Activated T-cell treated with anti-CD3 and anti-CD28 coated beads, Interleukin-2, amount 50 U/mL, for 24 hours (primary cell): ENCODE data around the gene PIP4K2A.

Source experiments
- DNase-seq: peaks from one replicate; pipeline ENCODE4 v3.0.0-alpha.2; 2020
- H3K27ac Mint-ChIP-seq: 2 replicates; pipeline ENCODE4 v1.8.0; 2020; ENCODE audit warnings: mild to moderate bottlenecking, mixed read lengths
- H3K27me3 Mint-ChIP-seq: 2 replicates; pipeline ENCODE4 v1.8.0; 2020; ENCODE audit warnings: mixed read lengths
- H3K36me3 Mint-ChIP-seq: 2 replicates; pipeline ENCODE4 v1.8.0; 2020; ENCODE audit warnings: low read depth, mixed read lengths
- H3K4me1 Mint-ChIP-seq: 2 replicates; pipeline ENCODE4 v1.8.0; 2020; ENCODE audit warnings: low read depth, mixed read lengths
- H3K4me3 Mint-ChIP-seq: 2 replicates; pipeline ENCODE4 v1.8.0; 2020; ENCODE audit warnings: mild to moderate bottlenecking, moderate library complexity, mixed read lengths
- H3K9me3 Mint-ChIP-seq: 2 replicates; pipeline ENCODE4 v1.8.0; 2020; ENCODE audit warnings: mixed read lengths

The PIP4K2A gene

DNA sequence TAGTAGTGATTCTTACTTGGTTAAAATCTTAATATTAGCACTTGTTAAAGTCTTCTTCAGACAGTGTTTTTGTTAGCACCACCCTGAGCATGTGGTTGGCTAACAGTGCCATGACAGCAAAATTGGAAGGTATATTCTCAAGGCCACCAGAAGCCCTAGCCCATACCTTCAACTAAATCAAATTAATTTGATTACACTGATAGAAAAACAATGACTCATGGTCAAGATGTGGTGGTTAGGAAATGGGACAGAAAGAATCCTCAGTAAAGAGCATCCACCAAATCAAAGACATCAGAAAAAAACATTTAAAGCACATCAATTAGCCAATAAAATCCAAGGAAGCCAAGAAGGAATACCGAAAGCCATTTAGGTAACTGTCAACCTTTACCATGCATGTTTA, 75.5 kb downstream of the PIP4K2A start:
- Mint-ChIP-seq H3K4me1 (peaks cover 89% of the 10 kb centered on the region), H3K9me3 (peaks cover 9% of the 10 kb centered on the region), H3K36me3 (peaks cover 68% of the 10 kb centered on the region), H3K27ac (peak overlapping the region; percentile 46), H3K4me3 (no peak overlapping the region), H3K27me3 (no peaks in the 10 kb centered on the region)
- DNase-seq = no peak

DNA sequence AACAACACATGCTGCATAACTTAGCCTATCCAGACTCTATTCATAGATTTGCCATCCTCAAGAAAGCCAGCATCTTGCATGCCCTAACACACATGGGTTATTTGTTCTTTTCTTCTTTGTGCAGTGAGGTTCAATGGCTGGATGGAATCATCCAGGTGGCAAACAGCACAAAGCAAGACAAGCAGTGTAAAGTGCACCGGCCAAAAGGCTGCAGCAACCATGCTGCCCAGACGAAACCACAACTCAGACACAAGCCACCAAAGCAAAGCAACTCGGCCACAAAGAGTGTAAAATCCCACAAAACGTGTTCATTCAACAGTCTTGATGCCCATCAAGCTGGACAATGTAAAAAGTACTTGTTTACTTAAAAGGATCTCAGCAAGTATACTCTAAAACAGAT, 76.9 kb downstream of the PIP4K2A start:
- H3K4me3 Mint-ChIP-seq = no peak overlapping the region
- H3K9me3 Mint-ChIP-seq = peaks cover 9% of the 10 kb centered on the region
- DNase-seq = no peak
- peaks cover 89% of the 10 kb centered on the region for H3K4me1 Mint-ChIP-seq
- H3K27ac Mint-ChIP-seq = peak overlapping the region; percentile 82
- H3K36me3 Mint-ChIP-seq = peaks cover 74% of the 10 kb centered on the region
- H3K27me3 Mint-ChIP-seq = no peaks in the 10 kb centered on the region

DNA sequence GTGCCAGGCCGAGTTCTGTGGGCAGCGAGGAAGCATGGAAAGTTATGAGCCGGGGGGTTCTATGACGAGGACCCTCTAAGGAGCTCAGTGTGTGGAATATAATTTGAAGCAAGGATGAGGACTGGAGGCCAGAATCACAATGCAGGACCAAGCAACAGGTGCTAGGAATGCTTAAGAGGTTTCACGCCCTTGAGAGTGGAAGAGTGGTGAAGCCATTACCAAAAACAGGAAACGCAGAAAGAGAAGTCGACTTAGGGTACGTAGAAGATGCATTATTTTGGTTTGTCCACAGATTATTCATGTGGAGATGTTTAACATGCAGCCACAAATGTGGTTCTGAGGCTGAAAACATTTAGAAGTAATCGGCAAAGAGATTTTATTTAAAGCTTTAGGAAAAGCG, 78.7 kb downstream of the PIP4K2A start:
- DNase-seq = no peak
- H3K4me1 Mint-ChIP-seq = peaks cover 94% of the 10 kb centered on the region
- H3K9me3 Mint-ChIP-seq = peaks cover 9% of the 10 kb centered on the region
- peaks cover 65% of the 10 kb centered on the region for H3K36me3 Mint-ChIP-seq
- no peak overlapping the region for H3K4me3 Mint-ChIP-seq
- H3K27me3 Mint-ChIP-seq = no peaks in the 10 kb centered on the region
- peak overlapping the region; percentile 87 for H3K27ac Mint-ChIP-seq

DNA sequence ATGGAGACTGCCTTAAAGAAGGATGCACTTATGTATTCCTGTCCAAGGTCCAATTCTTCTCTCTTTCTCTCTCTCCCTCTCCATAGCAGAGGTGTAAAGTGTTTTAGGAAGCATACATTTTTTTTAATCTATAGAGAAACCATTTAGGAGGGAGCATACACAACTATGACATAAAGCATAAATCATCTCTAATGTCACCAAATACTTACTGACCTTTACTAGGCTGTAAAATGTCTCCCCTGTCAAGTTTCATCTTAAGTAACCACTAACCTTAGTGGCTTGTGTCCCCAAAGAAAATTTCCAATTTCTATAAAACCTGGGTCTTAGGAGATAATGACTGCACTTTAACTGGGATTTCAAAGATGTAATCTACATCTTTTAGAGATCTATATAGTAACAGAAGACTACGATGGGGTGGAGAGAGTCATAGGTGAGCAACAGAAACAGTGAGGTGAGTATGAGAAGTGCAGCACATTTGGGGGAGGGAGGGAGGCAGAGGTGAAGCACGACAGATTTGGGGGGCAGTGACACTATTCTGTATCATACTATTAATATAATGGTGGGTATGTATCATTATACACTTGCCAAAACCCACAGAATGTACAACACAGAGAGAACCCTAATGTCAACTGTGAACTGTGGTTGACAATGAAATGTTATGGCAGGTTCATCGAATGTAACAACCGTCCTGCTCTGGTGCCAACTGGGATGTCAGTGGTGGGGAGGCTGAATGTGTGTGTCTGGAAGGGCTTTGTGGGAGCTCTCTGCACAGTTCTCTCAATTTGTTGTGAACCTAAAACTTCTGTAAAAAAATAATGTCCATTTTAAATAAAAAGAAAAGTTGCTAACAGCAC, 79.5 kb downstream of the PIP4K2A start:
- no peak for DNase-seq
- Mint-ChIP-seq H3K4me1 (peaks cover 95% of the 10 kb centered on the region), H3K27ac (peak overlapping the region; percentile 87), H3K36me3 (peaks cover 61% of the 10 kb centered on the region), H3K9me3 (peaks cover 9% of the 10 kb centered on the region), H3K27me3 (no peaks in the 10 kb centered on the region), H3K4me3 (peak overlapping the region; percentile 13)

DNA sequence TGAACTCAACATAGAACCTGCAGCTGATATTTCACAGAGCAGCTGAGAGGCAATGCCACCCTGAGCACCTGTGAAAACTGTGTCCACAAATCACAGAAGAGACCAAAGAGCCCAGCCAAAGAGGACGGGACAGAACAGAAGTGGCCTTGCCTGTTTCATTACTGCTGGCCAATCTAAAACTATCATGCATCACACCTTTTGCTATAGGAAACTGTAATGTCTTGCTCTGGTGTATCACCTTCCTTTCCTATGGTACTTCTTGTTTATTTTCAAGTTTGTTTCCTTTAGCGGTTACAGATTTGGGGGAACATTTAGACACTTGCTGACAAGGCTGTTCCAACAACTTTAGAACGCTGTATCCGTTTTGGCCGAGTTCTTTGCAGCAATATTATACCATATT, 80.3 kb downstream of the PIP4K2A start:
- H3K27me3 Mint-ChIP-seq = no peaks in the 10 kb centered on the region
- no peak for DNase-seq
- H3K9me3 Mint-ChIP-seq = peaks cover 9% of the 10 kb centered on the region
- peaks cover 95% of the 10 kb centered on the region for H3K4me1 Mint-ChIP-seq
- H3K27ac Mint-ChIP-seq = peak overlapping the region; percentile 87
- H3K36me3 Mint-ChIP-seq = peaks cover 59% of the 10 kb centered on the region
- no peak overlapping the region for H3K4me3 Mint-ChIP-seq

DNA sequence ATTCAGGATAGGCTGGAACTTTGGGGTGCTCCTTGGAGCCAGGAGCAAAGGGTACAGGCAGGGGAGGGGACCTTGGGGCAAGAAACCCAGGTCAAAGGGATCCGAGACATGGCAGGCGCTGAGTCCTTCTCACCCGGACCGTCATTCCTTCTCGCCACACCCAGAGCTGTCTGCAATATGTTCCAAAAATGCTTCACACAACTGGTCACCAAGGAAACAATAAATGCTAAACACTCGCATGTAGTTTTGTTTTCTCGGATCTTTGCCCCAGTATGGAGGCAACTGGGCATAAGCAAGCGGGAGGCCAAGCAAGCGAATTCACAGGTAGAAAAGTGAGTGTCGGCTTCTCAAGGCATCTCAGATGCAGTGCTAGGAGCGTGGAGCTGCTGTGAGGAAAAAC, 80.8 kb downstream of the PIP4K2A start:
- peaks cover 9% of the 10 kb centered on the region for H3K9me3 Mint-ChIP-seq
- no peaks in the 10 kb centered on the region for H3K27me3 Mint-ChIP-seq
- peaks cover 60% of the 10 kb centered on the region for H3K36me3 Mint-ChIP-seq
- no peak for DNase-seq
- H3K4me3 Mint-ChIP-seq = no peak overlapping the region
- H3K4me1 Mint-ChIP-seq = peaks cover 95% of the 10 kb centered on the region
- H3K27ac Mint-ChIP-seq = peak overlapping the region; percentile 87

DNA sequence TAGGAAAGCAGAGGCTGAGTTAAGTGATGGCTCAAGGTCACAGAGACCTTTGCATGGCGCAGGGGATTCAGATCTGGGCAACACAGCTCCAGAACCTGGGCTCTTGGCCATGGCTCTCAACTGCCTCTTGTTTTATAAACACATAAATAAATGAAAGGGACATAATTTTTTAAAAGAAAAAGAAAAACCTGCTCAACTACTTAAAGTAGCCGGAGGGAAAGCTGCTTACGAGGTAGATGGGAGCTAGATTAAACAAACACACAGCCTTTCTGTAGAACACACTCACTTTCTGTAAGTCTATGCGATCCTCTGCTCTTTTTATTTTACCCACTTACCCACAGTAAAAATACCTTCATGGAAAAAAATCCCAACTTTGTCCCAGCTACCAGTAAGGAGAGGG, 81.3 kb downstream of the PIP4K2A start:
- no peak for DNase-seq
- Mint-ChIP-seq H3K36me3 (peaks cover 62% of the 10 kb centered on the region), H3K27ac (peak overlapping the region; percentile 87), H3K27me3 (no peaks in the 10 kb centered on the region), H3K4me3 (no peak overlapping the region), H3K9me3 (peaks cover 11% of the 10 kb centered on the region), H3K4me1 (peaks cover 96% of the 10 kb centered on the region)

DNA sequence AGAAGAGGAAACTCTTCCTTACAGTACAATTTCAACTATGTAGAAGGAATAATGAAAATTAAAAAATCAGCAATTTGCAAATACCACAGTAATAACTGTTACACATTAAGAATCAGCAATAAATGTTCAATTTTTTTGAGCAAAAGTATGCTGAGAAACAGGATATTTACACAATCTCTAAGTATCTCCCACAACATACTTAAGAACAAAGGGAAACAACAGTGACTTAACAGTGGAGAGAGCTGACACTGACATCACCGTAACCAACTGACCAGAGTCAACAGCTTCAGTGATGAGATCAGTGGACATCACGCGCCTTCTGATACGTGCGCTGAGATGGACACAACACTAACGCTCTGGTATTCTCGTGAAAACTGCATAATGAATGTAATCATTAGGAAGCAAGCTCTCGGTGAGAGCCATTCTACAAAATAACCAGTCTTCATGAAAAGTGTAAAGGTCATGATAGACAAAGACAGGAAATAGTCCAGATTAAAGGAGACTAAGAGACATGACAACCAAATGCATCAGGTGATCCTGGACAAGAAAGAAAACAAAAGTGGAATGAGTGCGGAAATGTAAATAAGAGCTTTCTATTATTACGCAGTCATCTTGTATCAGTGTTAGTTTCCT, 82.6 kb downstream of the PIP4K2A start:
- Mint-ChIP-seq H3K27ac (peak overlapping the region; percentile 98), H3K9me3 (peaks cover 3% of the 10 kb centered on the region), H3K4me3 (peak overlapping the region; percentile 31), H3K27me3 (no peaks in the 10 kb centered on the region), H3K36me3 (peaks cover 54% of the 10 kb centered on the region), H3K4me1 (peaks cover 96% of the 10 kb centered on the region)
- DNase-seq = no peak

DNA sequence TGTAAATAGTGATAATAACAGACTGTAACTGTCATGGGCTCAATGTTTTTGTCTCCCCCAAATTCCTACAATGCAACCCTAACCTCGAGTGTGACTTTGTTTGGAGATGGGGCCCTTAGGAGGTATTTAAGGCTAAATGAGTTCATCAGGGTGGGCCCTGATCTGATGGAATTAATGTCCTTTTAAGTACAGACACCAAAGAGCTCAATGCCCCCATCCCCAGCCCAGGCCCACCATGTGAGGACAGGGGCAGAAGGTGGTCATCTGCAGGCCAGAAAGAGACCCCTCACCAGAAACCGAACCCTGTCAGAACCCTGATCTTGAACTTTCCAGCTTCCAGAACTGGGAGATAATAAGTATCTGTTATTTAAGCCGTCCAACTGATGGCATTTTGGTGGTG, 83.2 kb downstream of the PIP4K2A start:
- DNase-seq = no peak
- peaks cover 96% of the 10 kb centered on the region for H3K4me1 Mint-ChIP-seq
- H3K36me3 Mint-ChIP-seq = peaks cover 49% of the 10 kb centered on the region
- H3K27ac Mint-ChIP-seq = peak overlapping the region; percentile 98
- H3K27me3 Mint-ChIP-seq = no peaks in the 10 kb centered on the region
- H3K9me3 Mint-ChIP-seq = peaks cover 2% of the 10 kb centered on the region
- peak overlapping the region; percentile 70 for H3K4me3 Mint-ChIP-seq

DNA sequence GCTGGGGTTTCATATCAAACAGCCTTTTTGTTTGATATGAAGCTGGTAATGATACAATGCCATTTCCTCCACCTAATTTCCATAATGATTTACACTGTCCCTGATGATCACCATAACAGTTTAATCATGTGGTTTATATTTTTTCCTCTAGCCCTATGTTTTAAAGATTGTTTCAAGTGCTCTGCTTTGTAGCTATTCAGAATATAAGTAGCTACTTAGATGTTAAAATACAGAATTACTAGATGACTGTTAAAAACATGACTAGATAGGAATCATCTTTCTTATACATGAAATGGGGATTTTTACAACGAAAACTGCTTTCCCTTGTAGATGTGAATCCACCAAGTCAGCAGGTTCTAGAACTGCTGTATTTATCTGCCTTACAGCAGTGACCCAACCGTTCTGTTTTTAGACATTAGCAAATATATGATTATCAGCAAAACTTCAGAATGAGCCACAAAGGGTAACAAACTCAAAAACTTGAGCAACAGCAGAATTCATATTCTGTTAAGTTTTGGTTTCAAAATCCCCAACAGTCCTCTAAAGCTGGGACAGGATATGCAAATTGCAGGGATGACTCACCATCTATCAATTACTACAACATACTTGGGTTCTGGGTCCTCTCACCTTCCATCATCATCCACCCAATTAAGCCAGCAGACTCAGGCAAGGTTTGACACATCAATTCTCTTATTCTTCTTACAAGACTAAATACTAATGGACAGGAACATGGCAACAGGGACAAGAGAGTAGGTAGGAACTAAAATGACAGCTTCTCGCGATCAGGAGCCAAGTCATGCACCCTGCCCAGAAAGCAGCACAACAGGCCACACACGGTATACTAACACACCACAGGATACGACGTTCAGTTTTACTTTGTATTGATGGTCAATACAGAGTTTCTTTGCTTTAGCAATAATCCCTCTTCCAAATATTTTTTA, 83.9 kb downstream of the PIP4K2A start:
- Mint-ChIP-seq H3K27ac (peak overlapping the region; percentile 98), H3K27me3 (no peaks in the 10 kb centered on the region), H3K4me1 (peaks cover 97% of the 10 kb centered on the region), H3K36me3 (peaks cover 44% of the 10 kb centered on the region), H3K9me3 (peaks cover 2% of the 10 kb centered on the region), H3K4me3 (peak overlapping the region; percentile 70)
- no peak for DNase-seq

DNA sequence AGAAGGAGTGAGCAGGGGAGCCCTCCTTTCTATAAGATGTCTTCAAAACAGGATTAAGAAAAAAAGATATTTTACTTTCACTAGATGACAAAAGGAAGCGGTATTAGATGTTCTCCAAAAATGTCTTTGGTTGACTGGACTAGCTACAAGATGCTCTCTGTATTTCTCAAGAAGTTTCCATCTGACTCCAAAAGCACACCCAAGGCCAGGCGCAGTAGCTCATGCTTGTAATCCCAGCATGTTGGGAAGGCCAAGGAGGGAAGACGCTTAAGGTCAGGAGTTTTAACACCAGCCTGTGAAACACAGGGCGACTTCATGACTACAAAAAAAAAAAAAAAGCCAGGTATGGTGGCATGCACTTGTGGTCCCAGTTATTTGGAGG, 84.5 kb downstream of the PIP4K2A start:
- Mint-ChIP-seq H3K9me3 (peaks cover 2% of the 10 kb centered on the region), H3K4me1 (peaks cover 97% of the 10 kb centered on the region), H3K36me3 (peaks cover 39% of the 10 kb centered on the region), H3K27me3 (no peaks in the 10 kb centered on the region), H3K27ac (peak overlapping the region; percentile 98), H3K4me3 (peak overlapping the region; percentile 70)
- no peak for DNase-seq

DNA sequence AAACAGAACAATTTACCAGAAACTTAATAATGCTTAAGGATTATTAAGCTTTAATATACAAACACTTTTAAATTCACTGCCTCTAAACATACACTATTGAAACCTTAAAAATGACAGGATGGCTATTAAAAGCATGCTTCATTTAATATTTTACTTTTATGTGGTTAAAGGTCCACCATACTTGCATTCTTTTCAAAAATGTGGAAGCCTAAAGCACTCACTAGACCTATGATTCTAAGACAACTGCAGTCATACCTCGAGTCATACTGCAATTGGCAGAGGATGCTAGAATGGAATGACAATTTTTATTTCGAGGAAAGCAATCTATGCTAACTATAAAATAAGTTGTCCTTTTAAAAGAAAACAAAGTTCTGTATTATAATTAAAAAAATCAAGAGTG, 85.3 kb downstream of the PIP4K2A start:
- peak overlapping the region; percentile 70 for H3K4me3 Mint-ChIP-seq
- H3K36me3 Mint-ChIP-seq = peaks cover 37% of the 10 kb centered on the region
- no peak for DNase-seq
- H3K9me3 Mint-ChIP-seq = peaks cover 2% of the 10 kb centered on the region
- H3K4me1 Mint-ChIP-seq = peaks cover 97% of the 10 kb centered on the region
- H3K27me3 Mint-ChIP-seq = no peaks in the 10 kb centered on the region
- peak overlapping the region; percentile 94 for H3K27ac Mint-ChIP-seq

DNA sequence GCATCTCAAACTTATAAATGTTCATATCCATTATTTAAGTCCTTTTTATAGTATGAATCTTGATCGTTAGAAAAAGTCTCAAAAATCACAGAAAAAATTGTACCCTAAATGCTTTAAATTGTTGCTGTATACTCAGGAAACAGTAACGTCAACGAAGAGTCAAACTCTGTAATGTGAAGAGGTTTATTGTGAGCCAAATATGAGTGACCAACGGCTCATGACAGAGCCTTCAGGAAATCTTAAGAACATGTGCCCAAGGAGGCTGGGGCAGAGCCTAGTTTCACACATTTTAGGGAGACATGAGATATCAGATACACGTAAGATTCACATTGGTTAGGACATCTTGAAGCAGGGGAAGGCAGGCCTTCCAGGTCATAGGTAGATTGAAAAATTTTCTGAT, 86.1 kb downstream of the PIP4K2A start:
- Mint-ChIP-seq H3K36me3 (peaks cover 32% of the 10 kb centered on the region), H3K9me3 (peaks cover 2% of the 10 kb centered on the region), H3K27me3 (no peaks in the 10 kb centered on the region), H3K27ac (peak overlapping the region; percentile 94), H3K4me3 (peak overlapping the region; percentile 70), H3K4me1 (peaks cover 97% of the 10 kb centered on the region)
- no peak for DNase-seq

DNA sequence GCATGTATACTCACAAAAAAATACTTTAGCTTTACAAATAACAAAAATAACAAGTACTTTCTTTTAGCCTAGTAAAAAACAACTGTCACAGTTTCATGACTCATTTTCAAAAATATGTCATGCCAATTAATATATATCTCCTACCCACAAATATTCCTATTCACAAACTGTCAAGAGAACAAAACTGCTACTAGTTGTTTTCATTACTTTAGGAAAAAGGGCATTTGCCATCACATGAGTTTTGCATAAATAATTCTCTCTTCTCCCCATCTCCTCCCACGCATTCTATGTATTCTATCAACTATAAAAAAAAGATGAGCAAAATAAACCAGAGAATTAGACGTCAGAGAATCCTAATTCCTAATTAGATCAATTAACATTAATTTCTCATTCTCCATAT, 87.6 kb downstream of the PIP4K2A start:
- peaks cover 5% of the 10 kb centered on the region for H3K9me3 Mint-ChIP-seq
- H3K27ac Mint-ChIP-seq = peak overlapping the region; percentile 92
- H3K27me3 Mint-ChIP-seq = no peaks in the 10 kb centered on the region
- H3K4me1 Mint-ChIP-seq = peaks cover 97% of the 10 kb centered on the region
- peak overlapping the region; percentile 48 for H3K4me3 Mint-ChIP-seq
- no peak for DNase-seq
- H3K36me3 Mint-ChIP-seq = peaks cover 29% of the 10 kb centered on the region
